Kidney (tissue), 14 donors: ENCODE results near the gene FAF1. TPM values are rescaled to one million over a fixed set of nuclear protein-coding genes. Genes with fewer than 3 reads are reported as not detected.

Experiments used
- DNase-seq, 5 donors: peaks; one replicate each; pipeline ENCODE4 v3.0.0-alpha.2; 2013 to 2020
- FAIRE-seq: peaks from 2 replicates; lab custom pipeline; 2012; peaks lifted over from hg19 to GRCh38; lab: Jason Lieb, UNC
- H3K27ac ChIP-seq, 2 donors: one replicate each; pipeline ENCODE4 v1.7.0; 2013; ENCODE audit warnings: low read depth in 2 of 2, low read length in 2 of 2, inconsistent platforms in 1 of 2
- H3K27me3 ChIP-seq: one replicate; pipeline ENCODE4 v1.7.1; 2013; ENCODE audit warnings: low read length, inconsistent platforms; ENCODE audit not compliant: control insufficient read depth, insufficient read depth
- H3K36me3 ChIP-seq, 3 donors: one replicate each; pipeline versions ENCODE4 v1.7.0 to v1.7.1; 2013; ENCODE audit warnings: low read length in 3 of 3, control low read depth in 1 of 3, inconsistent platforms in 1 of 3; ENCODE audit not compliant: insufficient read depth in 3 of 3, control insufficient read depth in 2 of 3
- H3K4me1 ChIP-seq, 3 donors: one replicate each; pipeline versions ENCODE4 v1.7.0 to v1.7.1; 2013; ENCODE audit warnings: low read length in 3 of 3, inconsistent platforms in 1 of 3, low read depth in 1 of 3; ENCODE audit not compliant: control insufficient read depth in 2 of 3, insufficient read depth in 2 of 3
- H3K4me3 ChIP-seq, 3 donors: one replicate each; pipeline versions ENCODE4 v1.7.0 to v1.8.1; 2013; ENCODE audit warnings: low read length in 3 of 3, control low read depth in 1 of 3, inconsistent platforms in 1 of 3
- H3K9ac ChIP-seq, 3 donors: one replicate each; pipeline versions ENCODE4 v1.7.0 to v1.7.1; 2013; ENCODE audit warnings: low read length in 3 of 3, control low read depth in 1 of 3, inconsistent platforms in 1 of 3
- H3K9me3 ChIP-seq, 3 donors: one replicate each; pipeline versions ENCODE4 v1.7.0 to v1.7.1; 2013; ENCODE audit warnings: low read length in 3 of 3, control low read depth in 1 of 3, inconsistent platforms in 1 of 3; ENCODE audit not compliant: control insufficient read depth in 2 of 3, insufficient read depth in 1 of 3
- CTCF ChIP-seq: IDR thresholded peaks from 3 replicates; pipeline ENCODE4 v1.5.1; 2012; ENCODE audit warnings: mild to moderate bottlenecking, moderate library complexity, borderline replicate concordance; ENCODE audit not compliant: insufficient read depth; ENCODE audit errors: extremely low read depth
- intact Hi-C: fragments of 100-400 bp; cut with DNase I; formaldehyde crosslinking; loops from one replicate; pipeline ENCODE4 v1.11.1; 2022
- polyA plus RNA-seq: library from polyadenylated mRNA; stranded (reverse); fragments of 350-450 nt; fragmentation: Illumina TruSeq; extraction: RNeasy Lipid Tissue Mini Kit (QIAGEN cat#74804); gene quantifications from one replicate; pipeline ENCODE4 v1.2.3, GENCODE V29; 2014; ENCODE audit warnings: low read depth, low replicate concordance; ENCODE audit not compliant: insufficient read depth
- total RNA-seq: library from RNA; stranded (reverse); fragmentation: NEBNext Ultra II Directional; extraction: Animal tissue kit (Norgen Biotek cat#: 25700); gene quantifications from one replicate; pipeline ENCODE4 v1.2.1, GENCODE V29; 2021
- donor health status: control.
- donor health status: control.
- donor health status: control.
- donor health status: control.
- donor health status: control.
- donor health status: DM: yes; HTN: yes; CAD: no.
- donor health status: Normal renal cell carcinoma (clear cell type).

FAF1 gene
- total and polyA plus RNA-seq, 2 donors from 2014 or later: 50.1 to 72.8 TPM

- no peak for TF ChIP-seq CTCF
- Histone ChIP-seq H3K4me1 (peaks cover 0 to 4% (median 0%) of the 10 kb centered on the region in 3 donors), H3K9ac (no peak overlapping the region), H3K9me3 (no peaks in the 10 kb centered on the region), H3K4me3 (no peak overlapping the region), H3K27ac (no peak overlapping the region), H3K36me3 (no peaks in the 10 kb centered on the region), H3K27me3 (no peaks in the 10 kb centered on the region)
- intact Hi-C loops: no loop called here
- DNase-seq (no peak), FAIRE-seq (no peak)
These were observed 112.8 kb downstream of the FAF1 start for GRCh38 chr1:50847303-50847702.

- Histone ChIP-seq H3K4me1 (peaks cover 0 to 7% (median 0%) of the 10 kb centered on the region in 3 donors), H3K9me3 (no peaks in the 10 kb centered on the region), H3K9ac (no peak overlapping the region), H3K27me3 (no peaks in the 10 kb centered on the region), H3K27ac (no peak overlapping the region), H3K36me3 (no peaks in the 10 kb centered on the region), H3K4me3 (no peak overlapping the region)
- intact Hi-C loops: no loop called here
- no peak for TF ChIP-seq CTCF
- peak in 1 of 5 donors; percentile 51 for DNase-seq
- FAIRE-seq: no peak
These were observed 113.7 kb downstream of the FAF1 start for GRCh38 chr1:50846224-50846839.

GRCh38 chr1:50841791-50842387 is 118.2 kb downstream of the FAF1 start:
- Histone ChIP-seq H3K9me3 (no peaks in the 10 kb centered on the region), H3K4me1 (peaks cover 0 to 3% (median 0%) of the 10 kb centered on the region in 3 donors), H3K27ac (peak overlapping the region in 1 of 2 donors; percentile 30), H3K9ac (no peak overlapping the region), H3K27me3 (no peaks in the 10 kb centered on the region), H3K36me3 (no peaks in the 10 kb centered on the region), H3K4me3 (no peak overlapping the region)
- peak; percentile 93 for FAIRE-seq
- intact Hi-C loops: no loop called here
- peak in 2 of 5 donors; percentile 22 to 48 for DNase-seq
- no peak for TF ChIP-seq CTCF
